ENCODE measurements around the gene HELZ2.
"Not testable (repeated sequence)": the region's sequence is repeated elsewhere in the genome, so short reads cannot be mapped to it uniquely, and the experiment has no call there.

HELZ2 gene

DNA sequence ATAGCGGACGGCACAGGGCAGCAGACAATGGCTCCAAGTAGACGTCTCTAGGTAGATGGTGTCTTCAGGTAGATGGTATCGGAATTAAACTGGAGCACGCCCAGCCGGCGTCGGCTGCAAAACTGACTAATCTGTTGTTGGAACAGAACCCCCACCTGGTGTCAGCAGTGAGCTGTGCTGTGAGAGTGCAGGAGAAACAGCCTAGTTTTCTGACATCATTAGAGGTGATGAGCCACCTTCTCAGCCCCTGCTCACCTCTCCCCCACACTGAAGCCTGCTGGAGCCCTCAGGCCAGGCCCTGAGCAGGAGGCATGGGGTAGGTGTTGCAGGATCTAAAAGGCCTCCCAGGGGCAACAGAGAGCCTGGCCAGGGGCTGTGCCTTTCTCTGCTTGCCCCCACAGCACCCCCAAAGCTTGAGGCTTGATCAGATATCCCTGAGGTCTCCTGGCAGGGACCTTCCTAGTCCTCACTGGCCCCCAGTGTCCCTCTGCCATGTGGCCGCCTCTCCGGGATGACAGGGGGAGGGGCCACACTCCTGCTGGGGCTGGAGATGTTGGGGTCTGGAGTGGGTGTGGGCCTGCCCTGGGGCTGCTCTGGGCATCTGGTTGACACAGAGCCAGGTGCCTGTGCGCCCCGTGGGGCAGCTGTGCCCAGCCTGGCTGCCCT, 6.9 kb upstream of the HELZ2 start:
- in situ Hi-C loops (cut with MboI; ENCODE audit: low sequenced_read_pairs), result no loop called here

DNA sequence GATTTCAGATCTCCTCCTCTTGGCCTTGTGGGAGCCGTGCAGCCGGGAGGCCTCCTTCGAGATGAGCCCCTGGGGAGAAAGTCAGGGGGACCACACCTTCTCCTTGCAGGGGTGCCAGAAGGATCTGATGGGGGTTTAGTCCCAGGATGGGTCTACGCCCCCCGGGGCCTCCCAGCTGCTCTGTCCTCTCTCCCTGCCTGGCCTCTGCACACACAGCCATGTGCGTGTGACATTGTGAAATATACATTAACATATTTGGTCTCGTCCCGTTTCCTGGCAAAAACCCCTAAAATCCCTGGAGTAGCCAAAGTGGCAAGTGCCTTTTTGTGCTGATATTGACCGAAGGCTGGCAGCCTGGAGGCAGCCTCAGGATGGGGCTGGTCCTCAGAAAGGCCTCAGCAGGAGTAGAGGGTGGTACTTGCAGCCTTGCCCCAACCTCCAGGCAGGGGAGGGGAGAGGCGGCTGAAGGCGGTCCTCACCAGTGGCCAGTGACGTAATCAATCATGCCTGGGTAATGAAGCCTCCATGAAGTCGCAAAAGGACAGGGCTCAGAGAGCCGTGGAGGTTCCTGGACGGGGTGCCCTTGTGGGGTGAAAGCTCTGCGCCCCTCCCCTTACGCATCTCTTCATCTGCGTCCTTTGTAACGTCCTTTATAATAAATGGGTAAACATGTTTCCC, 5.1 kb upstream of the HELZ2 start:
- in situ Hi-C loops (cut with MboI; ENCODE audit: low sequenced_read_pairs), result no loop called here

- in situ Hi-C loops (cut with MboI; ENCODE audit: low sequenced_read_pairs), result no loop called here
These were observed 4.4 kb upstream of the HELZ2 start for GRCh38 chr20:63578224-63579016.

- in situ Hi-C loops (cut with MboI; ENCODE audit: low sequenced_read_pairs), result no loop called here
These were observed 3.4 kb upstream of the HELZ2 start for GRCh38 chr20:63577317-63577894.

GRCh38 chr20:63576311-63576710, 2.3 kb upstream of the HELZ2 start:
- in situ Hi-C loops (cut with MboI; ENCODE audit: low sequenced_read_pairs), result no loop called here

- in situ Hi-C loops (cut with MboI; ENCODE audit: low sequenced_read_pairs), result no loop called here
These were observed 1.0 kb upstream of the HELZ2 start for GRCh38 chr20:63574829-63575743.

DNA sequence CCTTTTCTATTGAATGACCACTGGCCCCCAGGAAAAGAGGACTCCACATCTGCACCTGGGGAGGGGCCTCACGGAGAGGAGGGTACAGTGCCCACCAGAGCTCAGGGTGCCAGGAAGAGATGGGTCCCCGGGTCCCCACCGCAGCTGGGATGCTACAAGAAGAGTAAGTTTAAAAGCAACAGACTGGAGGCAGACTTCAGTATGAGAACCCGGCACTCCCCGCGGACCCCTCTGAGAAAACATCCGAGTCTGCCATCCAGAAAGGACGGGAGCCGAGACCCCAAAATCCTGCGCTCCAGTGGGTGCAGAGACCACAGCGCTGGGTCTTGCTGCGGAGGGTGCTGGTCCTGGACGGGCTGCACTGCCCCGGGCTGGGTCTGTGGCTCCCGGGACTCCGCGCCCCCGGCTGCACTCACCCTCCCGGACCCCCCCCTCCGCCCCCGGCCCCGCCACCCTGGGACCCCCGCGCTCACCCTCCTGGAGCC, 350 bp downstream of the HELZ2 start:
- in situ Hi-C loops (cut with MboI; ENCODE audit: low sequenced_read_pairs), result no loop called here

- in situ Hi-C loops (cut with MboI; ENCODE audit: low sequenced_read_pairs), result no loop called here
These were observed 1.0 kb downstream of the HELZ2 start for GRCh38 chr20:63572788-63573646.

GRCh38 chr20:63572071-63572787, 1.8 kb downstream of the HELZ2 start:
- in situ Hi-C loops (cut with MboI; ENCODE audit: low sequenced_read_pairs), result no loop called here

DNA sequence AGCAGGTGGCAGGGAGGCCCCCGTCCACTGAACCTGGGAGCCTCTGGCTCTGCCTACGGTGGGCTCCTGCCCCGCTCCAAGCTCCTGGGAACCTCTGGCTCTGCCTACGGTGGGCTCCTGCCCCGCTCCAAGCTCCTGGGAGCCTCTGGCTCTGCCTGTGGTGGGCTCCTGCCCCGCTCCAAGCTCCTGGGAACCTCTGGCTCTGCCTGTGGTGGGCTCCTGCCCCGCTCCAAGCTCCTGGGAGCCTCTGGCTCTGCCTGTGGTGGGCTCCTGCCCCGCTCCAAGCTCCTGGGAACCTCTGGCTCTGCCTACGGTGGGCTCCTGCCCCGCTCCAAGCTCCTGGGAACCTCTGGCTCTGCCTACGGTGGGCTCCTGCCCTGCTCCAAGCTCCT, 3.0 kb downstream of the HELZ2 start:
- in situ Hi-C loops (cut with MboI; ENCODE audit: low sequenced_read_pairs), result not testable (repeated sequence)

DNA sequence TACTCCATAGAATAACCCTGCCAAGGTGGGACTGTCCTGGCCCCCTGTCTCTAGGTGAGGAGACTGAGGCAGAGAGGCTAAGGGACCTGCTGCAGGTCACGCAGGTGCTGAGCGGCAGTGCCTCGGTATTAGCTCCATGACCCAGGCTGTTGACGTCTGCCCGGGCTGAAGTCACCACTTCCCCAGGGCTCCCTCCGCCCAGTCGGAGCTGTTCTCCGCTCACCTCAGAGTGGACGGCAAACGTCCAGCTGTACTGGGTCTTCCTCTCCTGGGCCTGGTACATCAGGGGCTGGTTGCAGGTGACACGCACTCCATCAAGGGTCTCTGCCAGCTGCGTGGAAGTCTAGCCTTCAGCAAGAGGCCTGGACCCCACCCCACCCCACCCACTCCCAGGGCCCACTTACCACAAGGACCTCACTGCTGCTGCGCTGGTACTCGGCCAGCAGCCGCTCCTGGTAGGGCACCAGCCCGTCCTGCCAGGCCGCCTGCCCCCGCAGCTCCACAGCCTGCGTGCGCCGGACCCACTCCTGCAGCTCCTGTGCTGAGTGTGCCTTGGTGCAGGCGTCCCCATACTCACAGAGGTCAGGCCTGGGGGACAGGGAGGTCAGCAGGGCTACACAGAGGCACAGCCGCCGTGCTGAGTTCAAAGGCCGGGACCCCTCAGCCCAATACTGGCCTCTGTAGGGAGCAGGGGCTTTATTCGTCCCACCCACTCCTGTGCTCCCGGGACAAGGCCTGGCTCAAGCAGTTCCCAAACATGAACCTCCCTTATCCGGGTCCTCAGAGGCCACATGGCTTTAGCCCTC, 3.6 kb downstream of the HELZ2 start:
- in situ Hi-C loops (cut with MboI; ENCODE audit: low sequenced_read_pairs), result no loop called here

DNA sequence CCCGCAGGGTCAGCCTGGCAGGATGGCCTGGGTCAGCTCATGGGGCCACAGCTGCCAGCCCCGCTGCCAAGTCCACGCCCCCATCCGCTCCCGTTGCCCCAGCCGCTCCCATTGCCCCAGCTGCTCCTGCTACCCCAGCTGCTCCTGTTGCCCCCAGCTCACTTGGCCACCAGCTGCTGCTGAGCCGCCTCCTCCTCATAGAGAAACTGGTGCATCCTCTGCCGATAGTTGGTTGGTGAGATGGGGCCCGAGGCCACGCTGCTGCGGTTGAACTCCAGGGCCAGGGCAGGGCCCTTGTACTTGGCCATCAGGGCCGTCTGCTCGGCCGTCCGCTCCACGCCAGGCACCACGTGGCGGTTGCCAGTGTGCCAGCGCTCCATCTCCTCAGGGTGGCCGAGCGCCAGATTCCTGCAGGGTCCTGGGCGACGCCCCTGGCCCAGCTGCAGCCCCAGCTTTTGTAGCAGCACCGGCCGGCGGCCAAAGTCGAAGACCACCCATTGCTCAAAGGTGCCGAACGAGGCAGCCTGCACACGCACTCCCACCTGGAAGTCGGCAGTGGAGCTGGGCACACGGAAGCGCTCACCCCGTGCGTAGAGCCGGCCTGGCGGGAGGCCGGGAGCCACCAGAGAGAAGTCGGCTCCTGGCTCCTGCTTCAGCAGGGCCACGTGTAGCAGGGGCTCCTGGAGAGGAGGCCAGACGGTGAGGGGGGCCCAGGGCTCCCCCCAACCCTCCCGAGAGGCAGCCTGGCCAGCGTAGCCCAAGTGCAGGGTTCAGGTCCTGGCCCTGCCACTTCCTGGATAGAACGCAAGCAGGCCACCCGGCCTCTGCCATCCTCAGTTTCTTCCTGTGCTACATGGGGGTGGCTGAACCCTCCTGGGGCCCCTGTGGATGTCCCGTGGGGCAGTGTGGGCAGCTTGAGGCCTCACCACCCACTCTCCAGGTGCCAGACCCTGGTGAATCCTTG, 4.8 kb downstream of the HELZ2 start:
- in situ Hi-C loops (cut with MboI; ENCODE audit: low sequenced_read_pairs), result no loop called here

DNA sequence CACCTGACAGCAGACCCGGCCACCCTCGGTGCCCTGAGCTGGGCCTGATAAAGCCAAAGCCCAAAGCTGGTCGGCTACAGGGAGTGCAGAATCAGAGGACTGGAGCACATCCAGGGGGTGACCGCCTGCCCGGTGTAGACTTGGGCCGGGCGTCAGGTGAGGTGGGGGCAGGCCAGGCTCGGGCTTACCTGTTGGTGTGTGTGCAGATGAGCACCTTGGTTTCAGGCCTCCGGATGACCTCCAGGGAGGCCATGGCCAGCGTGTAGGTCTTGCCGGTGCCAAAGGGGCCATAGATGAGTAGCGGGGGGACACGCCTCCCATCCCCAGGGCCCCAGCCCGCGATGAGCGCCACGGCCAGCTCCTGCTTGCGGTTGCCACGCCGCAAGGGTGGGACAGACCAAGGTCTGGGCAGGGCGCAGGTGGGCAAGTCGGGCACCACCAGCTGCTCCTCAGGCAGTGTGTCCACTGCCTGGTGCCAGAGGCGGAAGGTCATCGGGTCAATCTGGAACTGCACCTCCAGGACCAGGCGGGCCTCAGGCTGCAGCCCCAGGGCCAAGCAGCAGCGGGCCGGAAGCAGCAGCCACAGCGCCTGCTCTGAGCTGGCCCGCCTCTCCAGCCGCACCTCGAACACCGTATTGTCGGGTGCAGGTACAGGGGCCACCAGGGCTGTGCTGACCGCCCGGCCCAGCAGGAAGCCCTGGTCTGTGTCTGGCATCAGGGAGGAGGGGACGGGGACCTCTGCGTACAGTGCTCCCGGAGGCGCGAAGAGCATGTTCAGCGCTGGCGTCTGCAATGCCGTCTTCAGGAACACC, 5.7 kb downstream of the HELZ2 start:
- in situ Hi-C loops (cut with MboI; ENCODE audit: low sequenced_read_pairs), result no loop called here

DNA sequence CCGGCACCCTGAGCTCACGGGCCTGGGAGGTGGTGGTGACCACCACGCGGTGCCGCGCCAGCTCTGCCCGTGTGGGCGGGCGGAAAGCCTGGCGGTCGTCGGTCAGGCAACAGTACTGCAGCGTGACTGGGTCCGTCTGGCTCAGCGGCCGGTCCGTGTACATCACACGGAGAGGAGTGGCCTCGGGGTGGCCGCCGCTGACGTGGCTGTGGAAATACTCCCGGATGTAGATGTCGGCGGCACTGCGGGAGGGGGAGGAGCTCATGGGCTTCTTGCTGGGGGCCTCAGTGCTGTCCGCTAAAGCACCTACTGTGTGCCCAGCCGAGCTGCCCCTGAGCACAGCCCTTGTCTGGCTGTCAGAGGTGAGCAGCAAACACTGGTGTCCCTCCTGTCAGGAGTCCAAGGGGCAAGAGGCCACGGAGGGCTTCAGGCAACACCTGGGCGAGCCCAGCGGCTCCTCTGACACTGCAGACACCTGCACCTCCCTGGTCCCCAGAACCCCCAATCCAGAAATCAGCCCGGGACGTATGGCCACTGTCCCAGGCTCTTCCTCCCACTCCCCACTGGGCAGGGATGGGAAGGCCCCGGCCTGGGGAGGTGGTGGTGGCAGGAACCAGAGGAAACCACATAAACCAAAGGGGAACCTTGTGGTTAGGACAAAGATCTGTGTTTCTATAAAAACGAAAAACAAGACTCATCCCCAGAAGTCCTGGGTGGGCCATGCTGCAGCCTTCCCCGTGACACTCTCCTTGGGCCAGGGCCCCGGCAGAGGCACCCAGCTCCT, 6.5 kb downstream of the HELZ2 start:
- in situ Hi-C loops (cut with MboI; ENCODE audit: low sequenced_read_pairs), result no loop called here

DNA sequence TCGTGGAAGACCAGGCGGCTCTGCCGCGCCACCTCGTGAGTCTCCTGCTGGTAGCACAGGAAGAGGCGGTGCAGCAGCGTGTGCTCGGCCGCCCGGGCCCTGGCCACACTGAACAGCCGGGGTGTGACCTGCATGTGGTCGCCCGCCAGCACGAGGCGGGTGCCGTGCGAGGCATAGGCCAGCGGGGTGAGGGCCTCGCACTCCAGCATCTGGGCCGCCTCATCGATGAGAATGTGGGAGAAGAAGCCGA, 7.0 kb downstream of the HELZ2 start:
- in situ Hi-C loops (cut with MboI; ENCODE audit: low sequenced_read_pairs), result no loop called here

All from HL-60/S4 treated with phorbol 12-myristate 13-acetate at 8.2 ng/mL for 4 days and 3 days (cell line).